OCI-LY1 (cell line): ENCODE results near the gene PPP1R9A.

Experiments
- CTCF ChIP-seq: fragments of 200-600 bp; sonication (generic), shearing (Covaris generic); IDR thresholded peaks from 2 replicates; pipeline ENCODE4 v1.5.1; 2017; ENCODE audit warnings: mild to moderate bottlenecking, antibody characterized with exemption, low read length, moderate library complexity, mixed read lengths
- EZH2 ChIP-seq: fragments of 200-600 bp; sonication (generic), shearing (Covaris generic); IDR thresholded peaks from 2 replicates; pipeline ENCODE4 v1.8.0; 2017; ENCODE audit warnings: borderline replicate concordance, mixed run types, mild to moderate bottlenecking, antibody characterized with exemption, low read length, moderate library complexity, mixed read lengths

- no peak for TF ChIP-seq CTCF
- no peak for TF ChIP-seq EZH2
Measured at GRCh38 chr7:95097851-95098250, 190.5 kb downstream of the PPP1R9A start.
